ENCODE results near the gene SORBS2. TPM values are rescaled to one million over a fixed set of nuclear protein-coding genes. Genes with fewer than 3 reads are reported as not detected.

The SORBS2 gene
- total RNA-seq, 5 donors from 2014 or later (not counting 1 experiment from before 2014, with no cell fraction given) = 0.15 to 1.9 (median 0.98) TPM; not detected in 1

DNA sequence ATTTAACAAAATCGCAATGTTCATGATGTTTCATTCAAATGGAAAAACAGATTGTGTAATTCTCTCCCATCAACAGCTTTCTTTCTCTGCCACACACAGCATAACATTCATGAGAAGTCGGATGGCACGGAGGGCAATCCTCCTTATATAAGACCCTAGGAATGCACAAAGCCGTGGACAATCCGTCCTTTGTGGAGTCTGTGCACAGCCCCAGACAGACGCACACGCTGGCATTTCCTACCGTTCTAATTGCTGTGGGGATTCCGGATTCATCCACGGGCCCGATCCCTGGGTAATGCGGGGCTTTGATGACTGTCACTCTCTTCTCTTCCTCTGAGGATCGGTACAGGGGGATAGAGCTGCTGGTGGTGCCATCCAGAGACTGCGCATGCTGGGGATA lies 154.8 kb downstream of the SORBS2 start:
- no peaks in the 10 kb centered on the region for H3K36me3 Mint-ChIP-seq
- no peak overlapping the region for H3K4me3 Mint-ChIP-seq
- H3K27me3 Mint-ChIP-seq = peaks cover 4% of the 10 kb centered on the region in 2 donors
- H3K4me3 ChIP-seq (ENCODE audit: control insufficient read depth in 1 of 2, extremely low read depth in 1 of 2, low read length in 1 of 2) = no peak overlapping the region
- H3K27ac ChIP-seq (ENCODE audit: low read length) = no peak overlapping the region
- ChIA-PET POLR2A (no interaction called here), CTCF (no interaction called here)
- H3K27me3 ChIP-seq (replicated peaks in 1 of 2; ENCODE audit: control insufficient read depth in 2 of 2, extremely low read depth in 1 of 2, insufficient read depth in 2 of 2, low read length in 1 of 2) = no peaks in the 10 kb centered on the region
- H3K9me3 ChIP-seq = no peaks in the 10 kb centered on the region
- no peaks in the 10 kb centered on the region for H3K4me1 ChIP-seq (ENCODE audit: control insufficient read depth in 1 of 2, extremely low read depth in 1 of 2, insufficient read depth in 2 of 2, low read length in 2 of 2)
- no peak overlapping the region for H3K27ac Mint-ChIP-seq
- DNase-seq (no peak), ATAC-seq (replicated peaks in 1 of 4) (no peak)
- H3K9me3 Mint-ChIP-seq = no peaks in the 10 kb centered on the region
- H3K36me3 ChIP-seq (ENCODE audit: control insufficient read depth in 2 of 2, extremely low read depth in 1 of 2, insufficient read depth in 1 of 2, low read length in 1 of 2) = no peaks in the 10 kb centered on the region
- no peaks in the 10 kb centered on the region for H3K4me1 Mint-ChIP-seq
- 91% methylated on average over 11 of the region's 14 CpGs for WGBS (ENCODE audit: insufficient coverage)

DNA sequence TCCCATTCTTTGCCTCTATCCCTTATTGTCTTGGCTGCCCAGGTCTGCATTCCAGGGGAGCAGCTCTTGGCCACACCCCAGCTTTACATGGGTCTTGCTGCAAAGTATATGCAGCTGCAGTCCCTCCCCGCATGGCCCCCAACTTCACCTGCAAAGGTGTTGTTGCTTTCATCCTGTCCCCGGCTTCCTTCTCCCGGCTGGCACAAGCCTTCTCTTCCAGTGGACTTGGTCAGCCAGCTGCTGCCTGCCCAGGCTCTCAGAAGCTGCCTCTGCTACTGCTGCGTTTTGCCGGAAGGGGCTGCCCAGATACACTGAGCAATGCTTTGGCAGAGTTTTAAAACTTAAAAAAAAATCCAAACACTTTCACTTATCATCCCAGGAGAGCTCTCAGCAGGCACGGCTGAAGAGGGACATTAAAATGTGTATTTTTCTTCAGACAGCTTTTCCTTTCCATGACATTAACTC lies 155.5 kb downstream of the SORBS2 start:
- no peaks in the 10 kb centered on the region for H3K4me1 Mint-ChIP-seq
- no peaks in the 10 kb centered on the region for H3K9me3 ChIP-seq
- no peak for ATAC-seq (replicated peaks in 1 of 4)

DNA sequence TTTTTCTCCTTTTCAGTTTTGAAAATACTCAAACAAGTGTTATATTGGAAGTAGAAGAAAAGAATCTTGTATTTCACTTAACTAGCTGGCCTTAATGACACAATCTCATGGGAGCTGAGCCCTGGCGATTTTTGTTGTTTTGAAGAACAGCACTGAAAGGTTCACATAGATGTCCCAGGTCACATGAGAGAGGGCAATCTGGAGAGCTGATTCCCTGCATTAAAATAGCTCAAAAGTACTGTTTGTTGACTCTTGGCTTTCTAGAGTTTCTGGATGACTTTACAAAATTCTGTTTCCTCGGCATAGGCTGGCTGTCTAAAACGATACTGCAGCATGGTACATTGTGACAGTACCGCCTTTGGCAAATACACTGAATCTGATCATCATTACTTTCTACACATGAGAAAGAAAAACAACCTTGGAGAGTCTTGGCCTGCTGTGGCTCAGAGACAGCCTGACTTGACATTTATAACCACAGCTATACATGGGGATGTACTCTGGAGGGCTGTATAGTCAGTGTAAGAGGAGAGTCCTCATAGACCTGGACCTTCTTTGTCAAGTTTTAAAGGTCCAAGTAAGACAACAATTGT lies 156.9 kb downstream of the SORBS2 start:
- Histone ChIP-seq H3K27ac (ENCODE audit: low read length) (no peak overlapping the region), H3K27me3 (replicated peaks in 1 of 2; ENCODE audit: control insufficient read depth in 2 of 2, extremely low read depth in 1 of 2, insufficient read depth in 2 of 2, low read length in 1 of 2) (no peaks in the 10 kb centered on the region), H3K36me3 (ENCODE audit: control insufficient read depth in 2 of 2, extremely low read depth in 1 of 2, insufficient read depth in 1 of 2, low read length in 1 of 2) (no peaks in the 10 kb centered on the region), H3K4me1 (ENCODE audit: control insufficient read depth in 1 of 2, extremely low read depth in 1 of 2, insufficient read depth in 2 of 2, low read length in 2 of 2) (no peaks in the 10 kb centered on the region), H3K9me3 (no peaks in the 10 kb centered on the region), H3K4me3 (ENCODE audit: control insufficient read depth in 1 of 2, extremely low read depth in 1 of 2, low read length in 1 of 2) (no peak overlapping the region)
- H3K4me3 Mint-ChIP-seq = no peak overlapping the region
- ATAC-seq (replicated peaks in 1 of 4) (no peak), DNase-seq (no peak)
- ChIA-PET CTCF (no interaction called here), POLR2A (no interaction called here)
- H3K4me1 Mint-ChIP-seq = no peaks in the 10 kb centered on the region
- no peaks in the 10 kb centered on the region for H3K36me3 Mint-ChIP-seq
- peaks cover 4 to 9% of the 10 kb centered on the region in 2 donors for H3K27me3 Mint-ChIP-seq
- no peaks in the 10 kb centered on the region for H3K9me3 Mint-ChIP-seq
- 77% methylated on average over 4 of the region's 4 CpGs for WGBS (ENCODE audit: insufficient coverage)
- H3K27ac Mint-ChIP-seq = no peak overlapping the region

More for the DNA sequence above, 155.5 kb downstream of the SORBS2 start:
- Histone ChIP-seq H3K36me3 (ENCODE audit: control insufficient read depth in 2 of 2, extremely low read depth in 1 of 2, insufficient read depth in 1 of 2, low read length in 1 of 2) (no peaks in the 10 kb centered on the region), H3K27ac (ENCODE audit: low read length) (no peak overlapping the region), H3K27me3 (replicated peaks in 1 of 2; ENCODE audit: control insufficient read depth in 2 of 2, extremely low read depth in 1 of 2, insufficient read depth in 2 of 2, low read length in 1 of 2) (no peaks in the 10 kb centered on the region), H3K4me3 (ENCODE audit: control insufficient read depth in 1 of 2, extremely low read depth in 1 of 2, low read length in 1 of 2) (no peak overlapping the region), H3K4me1 (ENCODE audit: control insufficient read depth in 1 of 2, extremely low read depth in 1 of 2, insufficient read depth in 2 of 2, low read length in 2 of 2) (no peaks in the 10 kb centered on the region)
- Mint-ChIP-seq H3K27me3 (peaks cover 4% of the 10 kb centered on the region in 2 donors), H3K9me3 (no peaks in the 10 kb centered on the region), H3K36me3 (no peaks in the 10 kb centered on the region), H3K27ac (no peak overlapping the region), H3K4me3 (no peak overlapping the region)
- 89% methylated on average over 3 of the region's 6 CpGs for WGBS (ENCODE audit: insufficient coverage)
- POLR2A ChIA-PET = no interaction called here
- no peak for DNase-seq
- CTCF ChIA-PET = no interaction called here

DNA sequence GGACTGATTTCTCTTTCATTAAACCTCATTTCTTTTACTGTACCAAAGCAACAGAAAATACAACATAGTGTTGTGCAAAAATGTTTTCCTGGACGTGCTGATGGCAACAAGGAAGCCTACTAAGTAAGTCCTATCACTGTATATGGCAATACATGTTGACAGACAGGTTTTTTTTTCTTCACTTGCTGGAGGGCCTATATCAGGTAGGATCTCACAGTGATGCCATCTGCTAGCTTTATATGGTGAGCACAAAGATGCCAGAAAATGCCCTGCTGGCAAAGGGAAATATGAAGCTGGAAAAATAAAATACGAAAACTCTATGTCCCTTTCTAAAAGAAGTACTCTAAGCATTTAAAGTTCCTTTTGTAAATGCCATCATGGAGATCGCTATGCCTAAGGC lies 157.7 kb downstream of the SORBS2 start:
- H3K36me3 Mint-ChIP-seq = no peaks in the 10 kb centered on the region
- ATAC-seq (replicated peaks in 1 of 4) (no peak), DNase-seq (no peak)
- H3K4me3 Mint-ChIP-seq = no peak overlapping the region
- H3K4me3 ChIP-seq (ENCODE audit: control insufficient read depth in 1 of 2, extremely low read depth in 1 of 2, low read length in 1 of 2) = no peak overlapping the region
- no peaks in the 10 kb centered on the region for H3K36me3 ChIP-seq (ENCODE audit: control insufficient read depth in 2 of 2, extremely low read depth in 1 of 2, insufficient read depth in 1 of 2, low read length in 1 of 2)
- no peaks in the 10 kb centered on the region for H3K27me3 ChIP-seq (replicated peaks in 1 of 2; ENCODE audit: control insufficient read depth in 2 of 2, extremely low read depth in 1 of 2, insufficient read depth in 2 of 2, low read length in 1 of 2)
- no peaks in the 10 kb centered on the region for H3K9me3 Mint-ChIP-seq
- H3K27ac ChIP-seq (ENCODE audit: low read length) = no peak overlapping the region
- CTCF ChIA-PET = no interaction called here
- H3K4me1 Mint-ChIP-seq = no peaks in the 10 kb centered on the region
- POLR2A ChIA-PET = no interaction called here
- H3K4me1 ChIP-seq (ENCODE audit: control insufficient read depth in 1 of 2, extremely low read depth in 1 of 2, insufficient read depth in 2 of 2, low read length in 2 of 2) = no peaks in the 10 kb centered on the region
- no CpG with 5 or more reads among the region's 3 CpGs for WGBS (ENCODE audit: insufficient coverage)
- H3K9me3 ChIP-seq = no peaks in the 10 kb centered on the region
- no peak overlapping the region for H3K27ac Mint-ChIP-seq
- peaks cover 6 to 10% of the 10 kb centered on the region in 2 donors for H3K27me3 Mint-ChIP-seq

DNA sequence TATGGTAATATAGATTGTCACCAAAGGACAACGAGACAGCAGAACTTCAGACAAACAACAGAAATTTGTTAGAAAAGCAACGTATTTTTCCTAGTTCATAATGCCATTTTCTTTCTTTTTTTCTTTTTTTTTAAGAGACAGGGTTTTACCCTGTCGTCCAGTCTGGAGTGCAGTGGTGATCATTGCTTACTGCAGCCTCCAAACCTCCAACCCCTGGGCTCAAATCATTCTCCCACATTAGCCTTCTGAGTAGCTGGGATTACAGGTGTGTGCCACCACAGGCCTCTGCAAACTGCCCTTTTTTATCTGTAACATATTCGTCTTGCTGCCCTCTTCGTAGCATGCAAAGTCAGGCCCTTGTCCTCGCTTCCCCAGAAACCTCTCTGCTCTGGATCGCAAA lies 160.1 kb downstream of the SORBS2 start:
- ChIA-PET CTCF (no interaction called here), POLR2A (no interaction called here)
- Histone ChIP-seq H3K9me3 (no peaks in the 10 kb centered on the region), H3K27ac (ENCODE audit: low read length) (no peak overlapping the region), H3K4me3 (ENCODE audit: control insufficient read depth in 1 of 2, extremely low read depth in 1 of 2, low read length in 1 of 2) (no peak overlapping the region), H3K27me3 (replicated peaks in 1 of 2; ENCODE audit: control insufficient read depth in 2 of 2, extremely low read depth in 1 of 2, insufficient read depth in 2 of 2, low read length in 1 of 2) (no peaks in the 10 kb centered on the region), H3K4me1 (ENCODE audit: control insufficient read depth in 1 of 2, extremely low read depth in 1 of 2, insufficient read depth in 2 of 2, low read length in 2 of 2) (no peaks in the 10 kb centered on the region), H3K36me3 (ENCODE audit: control insufficient read depth in 2 of 2, extremely low read depth in 1 of 2, insufficient read depth in 1 of 2, low read length in 1 of 2) (no peaks in the 10 kb centered on the region)
- DNase-seq = no peak
- ATAC-seq (replicated peaks in 1 of 4) = no peak
- no peak overlapping the region for H3K27ac Mint-ChIP-seq
- H3K4me3 Mint-ChIP-seq = no peak overlapping the region
- peaks cover 12 to 14% of the 10 kb centered on the region in 2 donors for H3K27me3 Mint-ChIP-seq
- no peaks in the 10 kb centered on the region for H3K36me3 Mint-ChIP-seq
- no peaks in the 10 kb centered on the region for H3K9me3 Mint-ChIP-seq
- WGBS (ENCODE audit: insufficient coverage) = 84% methylated on average over 4 of the region's 7 CpGs
- no peaks in the 10 kb centered on the region for H3K4me1 Mint-ChIP-seq

DNA sequence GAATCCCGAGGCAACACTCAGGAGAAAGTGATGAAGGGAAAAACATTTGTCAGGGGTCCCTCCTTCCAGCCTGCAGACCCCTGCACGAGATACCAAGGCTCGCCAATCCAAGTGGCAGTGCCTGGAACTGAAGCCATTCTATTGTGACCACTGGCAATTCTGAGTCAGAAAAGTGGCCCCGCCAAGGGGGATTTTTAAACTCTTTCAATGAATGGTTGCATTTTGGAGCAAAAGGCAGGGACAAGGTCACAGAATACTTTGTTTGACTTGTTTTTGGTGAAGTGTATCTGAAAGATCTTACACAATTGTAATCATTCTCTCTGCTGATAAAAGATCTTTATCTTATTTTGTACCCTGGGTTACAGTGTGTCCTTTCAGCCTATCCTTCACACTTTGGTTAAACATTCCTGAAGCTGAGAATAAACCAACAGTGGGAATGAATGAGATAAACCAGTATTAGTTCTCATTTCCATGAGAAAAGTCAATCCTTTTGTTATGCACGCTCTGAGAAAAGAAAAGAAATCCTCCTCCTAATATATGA lies 160.8 kb downstream of the SORBS2 start:
- no peak overlapping the region for H3K27ac ChIP-seq (ENCODE audit: low read length)
- no peak for ATAC-seq (replicated peaks in 1 of 4)
- H3K36me3 ChIP-seq (ENCODE audit: control insufficient read depth in 2 of 2, extremely low read depth in 1 of 2, insufficient read depth in 1 of 2, low read length in 1 of 2) = no peaks in the 10 kb centered on the region
- no peak for DNase-seq
- H3K4me1 Mint-ChIP-seq = no peaks in the 10 kb centered on the region
- no peaks in the 10 kb centered on the region for H3K9me3 Mint-ChIP-seq
- no peaks in the 10 kb centered on the region for H3K36me3 Mint-ChIP-seq
- no peak overlapping the region for H3K27ac Mint-ChIP-seq
- 64% methylated on average over 3 of the region's 5 CpGs for WGBS (ENCODE audit: insufficient coverage)
- CTCF ChIA-PET = no interaction called here
- no peak overlapping the region for H3K4me3 ChIP-seq (ENCODE audit: control insufficient read depth in 1 of 2, extremely low read depth in 1 of 2, low read length in 1 of 2)
- no peaks in the 10 kb centered on the region for H3K9me3 ChIP-seq
- no peaks in the 10 kb centered on the region for H3K27me3 ChIP-seq (replicated peaks in 1 of 2; ENCODE audit: control insufficient read depth in 2 of 2, extremely low read depth in 1 of 2, insufficient read depth in 2 of 2, low read length in 1 of 2)
- no peaks in the 10 kb centered on the region for H3K4me1 ChIP-seq (ENCODE audit: control insufficient read depth in 1 of 2, extremely low read depth in 1 of 2, insufficient read depth in 2 of 2, low read length in 2 of 2)
- H3K27me3 Mint-ChIP-seq = peaks cover 13 to 14% of the 10 kb centered on the region in 2 donors
- POLR2A ChIA-PET = no interaction called here
- H3K4me3 Mint-ChIP-seq = no peak overlapping the region

DNA sequence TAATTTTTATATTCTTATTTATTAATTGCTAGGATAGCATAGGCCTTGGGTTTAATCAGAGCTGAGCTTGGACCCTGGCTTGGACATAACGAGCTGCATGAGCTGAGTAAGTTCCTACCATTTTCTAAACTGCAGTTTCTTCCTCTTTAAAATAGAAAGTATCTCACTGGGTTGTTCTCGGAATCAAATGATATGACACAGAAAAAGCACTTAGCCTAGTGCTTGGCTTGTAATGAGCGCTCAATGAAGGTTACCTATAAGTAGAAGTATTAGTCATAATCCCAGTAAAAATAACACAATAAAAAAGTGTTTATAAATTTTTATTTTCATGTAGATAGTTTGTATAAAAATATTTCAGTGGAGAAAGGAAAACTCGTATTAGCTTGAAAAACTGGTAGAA lies 163.4 kb downstream of the SORBS2 start:
- Mint-ChIP-seq H3K27me3 (peaks cover 16 to 20% of the 10 kb centered on the region in 2 donors), H3K27ac (no peak overlapping the region), H3K9me3 (no peaks in the 10 kb centered on the region), H3K4me3 (no peak overlapping the region), H3K4me1 (no peaks in the 10 kb centered on the region), H3K36me3 (no peaks in the 10 kb centered on the region)
- CTCF ChIA-PET = no interaction called here
- POLR2A ChIA-PET = no interaction called here
- no peaks in the 10 kb centered on the region for H3K36me3 ChIP-seq (ENCODE audit: control insufficient read depth in 2 of 2, extremely low read depth in 1 of 2, insufficient read depth in 1 of 2, low read length in 1 of 2)
- H3K4me3 ChIP-seq (ENCODE audit: control insufficient read depth in 1 of 2, extremely low read depth in 1 of 2, low read length in 1 of 2) = no peak overlapping the region
- no peaks in the 10 kb centered on the region for H3K4me1 ChIP-seq (ENCODE audit: control insufficient read depth in 1 of 2, extremely low read depth in 1 of 2, insufficient read depth in 2 of 2, low read length in 2 of 2)
- no peak for ATAC-seq (replicated peaks in 1 of 4)
- peaks cover 0 to 3% of the 10 kb centered on the region in 2 experiments for H3K27me3 ChIP-seq (replicated peaks in 1 of 2; ENCODE audit: control insufficient read depth in 2 of 2, extremely low read depth in 1 of 2, insufficient read depth in 2 of 2, low read length in 1 of 2)
- H3K9me3 ChIP-seq = no peaks in the 10 kb centered on the region
- WGBS (ENCODE audit: insufficient coverage) = no CpG with 5 or more reads among the region's 4 CpGs
- no peak for DNase-seq
- H3K27ac ChIP-seq (ENCODE audit: low read length) = no peak overlapping the region
